CD14-positive monocyte (primary cell): Measurements from ENCODE around the gene PPEF1. TPM values are rescaled to one million over a fixed set of nuclear protein-coding genes. Genes with fewer than 3 reads are reported as not detected.

Source experiments
- DNase-seq, 3 donors: peaks; one replicate each; pipeline ENCODE4 v3.0.0-alpha.2; 2011 to 2022
- H2AFZ ChIP-seq: 2 replicates; pipeline ENCODE4 v1.6.0; 2012; ENCODE audit warnings: mild to moderate bottlenecking, low read depth, low read length, inconsistent platforms; ENCODE audit not compliant: insufficient read depth, poor library complexity, severe bottlenecking
- H3K27ac ChIP-seq, 2 donors: 1 replicate in 1 of 2; 2 replicates in 1 of 2; pipeline ENCODE4 v1.5.1; 2012 to 2013; ENCODE audit warnings: low read length in 2 of 2, control low read depth in 1 of 2, inconsistent platforms in 1 of 2, low read depth in 1 of 2, mild to moderate bottlenecking in 1 of 2
- H3K27me3 ChIP-seq, 2 donors: one replicate each; pipeline versions ENCODE4 v1.6.0 to v1.6.1; 2011 to 2013; ENCODE audit warnings: low read length in 2 of 2; ENCODE audit not compliant: control insufficient read depth in 2 of 2, insufficient read depth in 2 of 2
- H3K36me3 ChIP-seq, 2 donors: replicated peaks in 1 of 2; 1 replicate in 1 of 2; 2 replicates in 1 of 2; pipeline versions ENCODE4 v1.5.1 to v1.6.1; 2012 to 2013; ENCODE audit warnings: low read length in 2 of 2, control low read depth in 1 of 2, inconsistent platforms in 1 of 2, mild to moderate bottlenecking in 1 of 2; ENCODE audit not compliant: insufficient read depth in 2 of 2, control insufficient read depth in 1 of 2
- H3K4me1 ChIP-seq, 2 donors: 1 replicate in 1 of 2; 2 replicates in 1 of 2; pipeline versions ENCODE4 v1.5.1 to v1.6.1; 2012 to 2013; ENCODE audit warnings: low read length in 2 of 2, control low read depth in 1 of 2, inconsistent platforms in 1 of 2, mild to moderate bottlenecking in 1 of 2, moderate library complexity in 1 of 2; ENCODE audit not compliant: insufficient read depth in 2 of 2, control insufficient read depth in 1 of 2
- H3K4me2 ChIP-seq: replicated peaks from 2 replicates; pipeline ENCODE3; 2012; ENCODE audit warnings: low read length, moderate library complexity, mild to moderate bottlenecking; ENCODE audit not compliant: poor library complexity, severe bottlenecking; ENCODE audit errors: extremely low read depth
- H3K4me3 ChIP-seq, 3 experiments: fragments of 200-600 bp in 1 of 3; sonication (generic) in 1 of 3; replicated peaks in 1 of 3; 1 replicate in 2 of 3; 2 replicates in 1 of 3; pipeline ENCODE4 v1.5.1; 2011 to 2013; ENCODE audit warnings: low read length in 3 of 3, mild to moderate bottlenecking in 3 of 3, control low read depth in 2 of 3, low read depth in 2 of 3, inconsistent platforms in 1 of 3, moderate library complexity in 1 of 3
- H3K79me2 ChIP-seq: 2 replicates; pipeline ENCODE4 v1.6.0; 2012; ENCODE audit warnings: mild to moderate bottlenecking, control low read depth, inconsistent platforms, low read length, moderate library complexity; ENCODE audit not compliant: insufficient read depth
- H3K9ac ChIP-seq: 2 replicates; pipeline ENCODE4 v1.6.0; 2017; ENCODE audit warnings: low read length, mild to moderate bottlenecking; ENCODE audit not compliant: insufficient read depth, poor library complexity, severe bottlenecking
- H3K9me3 ChIP-seq, 2 donors: replicated peaks in 1 of 2; 1 replicate in 1 of 2; 2 replicates in 1 of 2; pipeline versions ENCODE4 v1.5.1 to v1.6.1; 2012 to 2013; ENCODE audit warnings: low read length in 2 of 2, control low read depth in 1 of 2; ENCODE audit not compliant: control insufficient read depth in 1 of 2, insufficient read depth in 1 of 2
- H4K20me1 ChIP-seq: 2 replicates; pipeline ENCODE4 v1.6.0; 2012; ENCODE audit warnings: mild to moderate bottlenecking, low read length, control low read depth, moderate library complexity; ENCODE audit not compliant: insufficient read depth
- H3K27ac Mint-ChIP-seq, 7 donors: one replicate each; pipeline ENCODE4 v1.8.0; 2020; ENCODE audit warnings: mild to moderate bottlenecking in 7 of 7, mixed read lengths in 7 of 7, moderate library complexity in 6 of 7, inconsistent platforms in 2 of 7
- H3K27me3 Mint-ChIP-seq, 3 donors: one replicate each; pipeline ENCODE4 v1.8.0; 2021 to 2022; ENCODE audit warnings: low read depth in 3 of 3, mild to moderate bottlenecking in 3 of 3, mixed read lengths in 3 of 3, moderate library complexity in 3 of 3, inconsistent platforms in 1 of 3
- H3K36me3 Mint-ChIP-seq, 2 donors: one replicate each; pipeline ENCODE4 v1.8.0; 2020; ENCODE audit warnings: mixed read lengths in 2 of 2, inconsistent platforms in 1 of 2, mild to moderate bottlenecking in 1 of 2
- H3K4me1 Mint-ChIP-seq: one replicate; pipeline ENCODE4 v1.8.0; 2020; ENCODE audit warnings: mild to moderate bottlenecking, mixed read lengths
- H3K4me3 Mint-ChIP-seq, 2 donors: one replicate each; pipeline ENCODE4 v1.8.0; 2020; ENCODE audit warnings: mild to moderate bottlenecking in 2 of 2, mixed read lengths in 2 of 2, moderate library complexity in 1 of 2
- H3K9me3 Mint-ChIP-seq, 7 donors: one replicate each; pipeline ENCODE4 v1.8.0; 2020 to 2022; ENCODE audit warnings: mixed read lengths in 7 of 7, mild to moderate bottlenecking in 6 of 7, moderate library complexity in 6 of 7, inconsistent platforms in 2 of 7
- CTCF ChIP-seq: fragments of 200-600 bp; IDR thresholded peaks from one replicate; pipeline ENCODE4 v1.8.0; 2022; ENCODE audit warnings: antibody characterized with exemption, mild to moderate bottlenecking
- WGBS: methylation state at CpG from one replicate; pipeline ENCODE4 v1.1.5; 2013; ENCODE audit warnings: missing lambda C conversion rate; ENCODE audit not compliant: insufficient coverage; 5-methylcytosine and 5-hydroxymethylcytosine counted together
- intact Hi-C, 2 donors: fragments of 100-400 bp; cut with micrococcal nuclease; formaldehyde crosslinking; loops; one replicate each; pipeline versions ENCODE4 v1.15.0 to v1.15.1; 2023
- polyA minus RNA-seq: library from RNA; depleted of rRNA, polyadenylated mRNA; stranded (reverse); fragments of >200 nt; gene quantifications from 2 replicates; pipeline ENCODE4 v1.2.3, GENCODE V29; 2012
- polyA plus RNA-seq, 3 donors: library from polyadenylated mRNA; depleted of rRNA in 1 of 3; unstranded in 2 of 3; stranded (reverse) in 1 of 3; fragments of 300-500 nt in 2 of 3; fragments of >200 nt in 1 of 3; fragmentation: Illumina TruSeq in 2 of 3; gene quantifications; 1 replicate in 2 of 3; 2 replicates in 1 of 3; pipeline ENCODE4 v1.2.3, GENCODE V29; 2012 to 2021
- total RNA-seq, 12 experiments: library from RNA in 1 of 12; stranded (reverse) in 1 of 12; fragments of 120-200 nt in 1 of 12; gene quantifications; one replicate each; pipeline ENCODE4 v1.2.4 and lab custom pipeline; 2013 to 2026; ENCODE audit warnings: mixed read lengths in 6 of 12, inconsistent platforms in 1 of 12

PPEF1 gene
- 0.44 TPM for total RNA-seq (2013)
- polyA plus RNA-seq (under 1 TPM in 2 of 3 donors, not detected in 1; 0.26 to 0.32 TPM), polyA minus RNA-seq (0.14 and 0.48 TPM in 2 replicates), total RNA-seq (lab: John Stamatoyannopoulos, UW) (0.08 to 1.4 (median 0.60) reads per million in 11 experiments)

- no peak within 1 kb of the TSS for H2AFZ ChIP-seq
- DNase-seq: no peak
- no peaks in the 10 kb centered on the region for H3K36me3 ChIP-seq
- intact Hi-C loops: no loop called here
- H3K9me3 Mint-ChIP-seq: peaks cover 0 to 3% (median 0%) of the 10 kb centered on the region in 7 donors
- WGBS: no CpG with 5 or more reads among the region's 8 CpGs
- H3K27me3 Mint-ChIP-seq: peaks cover 0 to 14% (median 9%) of the 10 kb centered on the region in 3 donors
- no peaks in the 10 kb centered on the region for H3K36me3 Mint-ChIP-seq
- no peaks in the 10 kb centered on the region for H3K79me2 ChIP-seq
- H3K4me3 Mint-ChIP-seq: peak within 1 kb of the TSS in 1 of 2 donors; percentile 60
- no peak within 1 kb of the TSS for H3K27ac ChIP-seq
- peaks cover 0 to 5% of the 10 kb centered on the region in 2 donors for H3K27me3 ChIP-seq
- no peaks in the 10 kb centered on the region for H3K9me3 ChIP-seq
- no peak within 1 kb of the TSS for H3K4me3 ChIP-seq
- no peak within 1 kb of the TSS for H3K4me2 ChIP-seq
- H3K4me1 Mint-ChIP-seq: peaks cover 2% of the 10 kb centered on the region
- H3K9ac ChIP-seq: no peak within 1 kb of the TSS
- H3K27ac Mint-ChIP-seq: no peak within 1 kb of the TSS
- no peak for TF ChIP-seq CTCF
- H4K20me1 ChIP-seq: no peaks in the 10 kb centered on the region
- no peaks in the 10 kb centered on the region for H3K4me1 ChIP-seq
These were observed at the start of gene PPEF1 for GRCh38 chrX:18707426-18708049. Gene PPEF1, plus strand, starts transcription at chrX:18707645. Its CDS starts 136 bp downstream, at chrX:18707781.

GRCh38 chrX:18661273-18661672 lies 46.2 kb upstream of the PPEF1 start:
- peaks cover 0 to 12% (median 4%) of the 10 kb centered on the region in 7 donors for H3K9me3 Mint-ChIP-seq
- intact Hi-C loops: no loop called here

More at GRCh38 chrX:18661273-18661672, 46.2 kb upstream of the PPEF1 start:
- H3K36me3 ChIP-seq: no peaks in the 10 kb centered on the region
- H2AFZ ChIP-seq: no peak overlapping the region
- H3K4me2 ChIP-seq: no peak overlapping the region
- peaks cover 4% of the 10 kb centered on the region for H3K4me1 Mint-ChIP-seq
- H3K4me3 ChIP-seq: no peak overlapping the region
- no peak overlapping the region for H3K9ac ChIP-seq
- no peak overlapping the region for H3K27ac ChIP-seq
- H3K27me3 ChIP-seq: no peaks in the 10 kb centered on the region
- TF ChIP-seq CTCF: no peak
- 97% methylated on average over 7 of the region's 12 CpGs for WGBS
- no peak for DNase-seq
- H3K9me3 ChIP-seq: no peaks in the 10 kb centered on the region
- H3K4me1 ChIP-seq: peaks cover 2 to 3% of the 10 kb centered on the region in 2 donors
- H3K27ac Mint-ChIP-seq: no peak overlapping the region
- H3K36me3 Mint-ChIP-seq: no peaks in the 10 kb centered on the region
- no peak overlapping the region for H3K4me3 Mint-ChIP-seq
- no peaks in the 10 kb centered on the region for H4K20me1 ChIP-seq
- H3K27me3 Mint-ChIP-seq: peaks cover 0 to 2% (median 2%) of the 10 kb centered on the region in 3 donors
- no peaks in the 10 kb centered on the region for H3K79me2 ChIP-seq
